HG02588 (cell line): Measurements from ENCODE around the gene GNAZ.

Experiments
- ATAC-seq: cut with Tn5 transposase; IDR thresholded peaks from one replicate; pipeline ENCODE4 v1.9.1; 2021; ENCODE audit warnings: mild to moderate bottlenecking, moderate library complexity; ENCODE audit not compliant: unreplicated experiment

The GNAZ gene

GRCh38 chr22:23063539-23064380 is 6.6 kb upstream of the GNAZ start:
- ATAC-seq = no peak

- ATAC-seq = no peak
Observed at GRCh38 chr22:23064381-23065068, 5.8 kb upstream of the GNAZ start.

GRCh38 chr22:23065069-23065451 is 5.3 kb upstream of the GNAZ start:
- ATAC-seq = no peak

GRCh38 chr22:23065495-23066122 is 4.7 kb upstream of the GNAZ start:
- no peak for ATAC-seq

GRCh38 chr22:23066200-23067022 is 3.9 kb upstream of the GNAZ start:
- ATAC-seq = no peak

- no peak for ATAC-seq
Observed at GRCh38 chr22:23067023-23067650, 3.2 kb upstream of the GNAZ start.

- no peak for ATAC-seq
Observed at GRCh38 chr22:23067691-23068090, 2.6 kb upstream of the GNAZ start.

GRCh38 chr22:23068096-23068831 is 2.1 kb upstream of the GNAZ start:
- ATAC-seq = no peak

GRCh38 chr22:23068832-23069385 is 1.4 kb upstream of the GNAZ start:
- no peak for ATAC-seq

- ATAC-seq = peak; percentile 82
Observed at GRCh38 chr22:23069502-23070357, 589 bp upstream of the GNAZ start.

GRCh38 chr22:23071230-23072076 is 1.1 kb downstream of the GNAZ start:
- ATAC-seq = no peak

GRCh38 chr22:23072077-23072910 is 2.0 kb downstream of the GNAZ start:
- no peak for ATAC-seq

- ATAC-seq = no peak
Observed at GRCh38 chr22:23072911-23073491, 2.7 kb downstream of the GNAZ start.

GRCh38 chr22:23073526-23074229 is 3.4 kb downstream of the GNAZ start:
- ATAC-seq = no peak

- ATAC-seq = no peak
Observed at GRCh38 chr22:23074451-23074850, 4.1 kb downstream of the GNAZ start.

- no peak for ATAC-seq
Observed at GRCh38 chr22:23075050-23075449, 4.7 kb downstream of the GNAZ start.
